NCI-H2029 treated with DMSO at 0.1 percent for 48 hours (cell line): ENCODE measurements around the gene CRTAP.
"Not testable (repeated sequence)": the region's sequence is repeated elsewhere in the genome, so short reads cannot be mapped to it uniquely, and the experiment has no call there.

Experiments
- DNase-seq: peaks from one replicate; lab custom pipeline; 2025; lab: John Stamatoyannopoulos, UW

CRTAP gene

DNA sequence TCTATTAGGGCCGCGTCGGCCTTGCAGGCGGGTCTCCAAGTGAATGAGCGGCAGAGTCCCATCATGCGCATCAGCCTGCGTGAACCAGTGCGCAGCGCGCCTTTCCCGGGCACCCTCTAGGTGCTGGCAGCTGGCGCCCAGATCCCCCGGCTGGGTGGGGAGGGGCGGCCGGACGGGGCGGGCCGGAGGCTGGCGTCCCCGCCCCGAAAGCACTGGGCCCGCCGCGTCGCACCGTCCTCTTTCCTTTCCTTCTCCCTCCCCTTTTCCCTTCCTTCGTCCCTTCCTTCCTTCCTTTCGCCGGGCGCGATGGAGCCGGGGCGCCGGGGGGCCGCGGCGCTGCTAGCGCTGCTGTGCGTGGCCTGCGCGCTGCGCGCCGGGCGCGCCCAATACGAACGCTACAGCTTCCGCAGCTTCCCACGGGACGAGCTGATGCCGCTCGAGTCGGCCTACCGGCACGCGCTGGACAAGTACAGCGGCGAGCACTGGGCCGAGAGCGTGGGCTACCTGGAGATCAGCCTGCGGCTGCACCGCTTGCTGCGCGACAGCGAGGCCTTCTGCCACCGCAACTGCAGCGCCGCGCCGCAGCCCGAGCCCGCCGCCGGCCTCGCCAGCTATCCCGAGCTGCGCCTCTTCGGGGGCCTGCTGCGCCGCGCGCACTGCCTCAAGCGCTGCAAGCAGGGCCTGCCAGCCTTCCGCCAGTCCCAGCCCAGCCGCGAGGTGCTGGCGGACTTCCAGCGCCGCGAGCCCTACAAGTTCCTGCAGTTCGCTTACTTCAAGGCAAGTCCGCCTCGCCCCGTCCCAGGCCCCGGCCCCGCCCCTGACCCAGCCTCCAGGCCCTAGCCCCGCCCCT lies at the start of gene CRTAP:
Gene CRTAP (plus strand): TSS at position 243 of the 850 bp plus-strand sequence. CDS start 64 bp downstream, at position 307.
- DNase-seq, result peak; percentile 60

DNA sequence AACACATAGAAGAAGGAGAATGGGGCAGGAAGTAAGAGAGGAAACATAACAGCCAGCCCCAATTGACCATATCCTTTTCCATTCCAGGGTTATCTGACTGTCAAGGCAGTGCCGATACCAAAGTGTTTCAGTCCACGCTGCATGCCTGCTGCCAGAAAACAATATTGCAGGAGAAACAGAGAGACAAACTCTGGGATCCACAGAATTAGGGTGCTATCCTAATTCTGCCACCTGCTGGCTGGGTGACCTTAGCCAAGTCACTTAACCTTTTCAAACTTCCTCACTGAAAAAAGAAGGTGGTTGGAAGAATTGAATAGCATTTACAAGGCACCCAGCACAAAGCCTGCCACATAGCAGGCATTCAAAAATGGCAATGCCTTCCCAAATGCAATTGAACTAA lies 48.9 kb upstream of the CRTAP start:
- DNase-seq, result no peak

DNA sequence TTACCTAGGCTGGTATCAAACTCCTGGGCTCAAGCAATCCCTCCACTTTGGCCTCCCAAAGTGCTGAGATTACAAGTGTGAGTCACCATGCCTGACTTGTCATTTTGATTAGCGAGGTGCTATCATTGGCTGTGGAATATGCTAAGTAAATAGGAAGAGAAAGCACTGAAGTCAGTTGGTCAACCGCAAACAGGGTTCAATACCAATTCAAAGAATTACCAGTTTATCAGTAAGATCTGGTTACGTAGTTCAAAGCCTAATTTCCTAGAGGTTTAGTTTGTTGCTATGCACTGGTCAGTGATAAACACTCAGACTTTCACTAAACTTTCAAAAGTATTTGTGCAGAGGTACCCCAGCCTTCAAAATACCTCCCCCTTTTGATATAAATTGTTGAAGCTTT lies 46.3 kb upstream of the CRTAP start:
- DNase-seq, result no peak

DNA sequence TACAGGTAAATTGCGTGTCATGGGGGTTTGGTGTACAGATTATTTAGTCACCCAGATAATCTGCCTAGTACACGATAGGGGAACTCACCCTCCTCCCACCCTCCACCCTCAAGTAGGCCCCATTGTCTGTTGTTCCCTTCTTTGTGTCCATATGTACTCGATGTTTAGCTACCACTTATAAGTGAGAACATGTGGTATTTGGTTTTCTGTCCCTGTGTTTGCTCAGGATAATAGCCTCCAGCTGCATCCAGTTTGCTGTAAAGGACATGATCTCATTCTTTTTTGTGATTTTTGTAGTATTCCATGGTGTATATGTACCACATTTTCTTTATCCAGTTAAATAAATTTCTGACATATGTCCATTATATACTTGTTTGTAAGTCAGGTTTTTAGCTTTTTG lies 44.0 kb upstream of the CRTAP start:
- DNase-seq, result peak; percentile 87

DNA sequence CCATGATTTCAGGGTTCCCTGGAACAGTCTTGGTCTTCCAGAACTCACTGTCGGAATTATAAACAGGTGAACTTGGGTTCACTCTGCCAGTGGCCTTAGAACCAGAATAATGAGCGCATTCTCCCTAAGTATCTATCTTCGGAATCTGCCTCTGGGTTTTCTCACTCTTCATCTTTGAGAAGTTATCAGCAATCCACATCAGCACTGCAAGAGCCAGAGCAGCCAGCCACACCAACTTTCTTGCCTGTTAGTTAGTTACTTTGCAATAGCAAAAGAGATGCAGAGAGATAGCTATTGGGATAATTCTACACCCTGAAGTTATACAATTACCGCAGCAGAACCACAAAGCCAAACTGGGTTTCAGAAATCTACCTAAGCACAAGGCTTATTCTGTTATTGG lies 42.6 kb upstream of the CRTAP start:
- no peak for DNase-seq

DNA sequence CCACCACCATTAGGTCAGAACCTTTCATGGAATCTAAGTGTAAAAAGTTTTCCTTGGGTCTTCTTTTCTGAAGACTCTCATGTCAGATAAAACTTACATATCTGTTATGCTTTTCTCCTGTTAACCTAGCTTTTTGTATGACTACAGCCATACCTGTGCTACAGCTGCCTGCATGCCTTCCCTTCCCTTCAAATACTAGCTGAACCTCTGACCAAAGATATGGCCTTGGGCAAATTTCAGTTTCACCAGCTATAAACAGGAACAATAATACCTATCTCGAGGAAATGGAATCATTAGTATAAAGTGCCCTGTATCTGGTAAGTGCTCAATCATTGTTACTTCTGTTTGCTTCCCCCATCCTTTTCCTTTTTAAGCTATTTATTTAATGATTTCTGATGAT lies 41.9 kb upstream of the CRTAP start:
- DNase-seq, result no peak

DNA sequence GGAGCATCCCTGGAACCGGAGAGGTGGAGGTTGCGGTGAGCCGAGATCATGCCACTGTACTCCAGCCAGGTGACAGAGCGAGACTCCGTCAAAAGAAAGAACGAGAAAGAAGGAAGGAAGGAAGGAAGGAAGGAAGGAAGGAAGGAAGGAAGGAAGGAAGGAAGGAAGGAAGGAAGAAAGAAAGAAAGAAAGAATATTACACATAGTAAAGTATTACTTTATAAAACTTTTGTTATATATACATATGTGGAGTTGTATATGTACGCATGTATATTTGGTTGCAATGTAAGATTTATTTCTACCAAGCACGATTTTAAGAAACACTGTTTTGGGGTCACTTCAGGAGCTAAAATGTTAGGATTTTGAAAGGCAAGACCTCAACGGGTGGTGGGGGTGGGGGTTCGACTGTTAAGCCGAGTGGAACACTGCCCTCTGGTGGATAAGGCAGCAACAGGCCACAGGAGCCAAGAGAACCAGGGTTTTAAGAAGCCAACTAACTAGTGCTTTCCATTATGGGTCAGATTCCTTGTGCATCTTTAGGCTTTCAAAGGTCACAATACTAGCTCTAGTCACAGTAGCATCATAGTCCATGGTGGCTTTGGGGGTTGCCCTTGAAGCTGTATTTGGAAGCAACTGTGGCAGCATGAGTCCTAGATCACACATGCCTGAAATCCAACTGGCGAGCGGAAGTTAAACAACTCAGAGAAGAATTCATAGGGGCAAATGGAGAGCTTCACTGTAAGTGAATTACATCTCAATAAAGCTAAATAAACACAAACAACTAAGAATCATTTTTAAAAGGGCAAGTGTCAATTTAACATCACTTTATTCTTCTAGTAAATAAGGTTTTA lies 39.4 kb upstream of the CRTAP start:
- peak; percentile 72 for DNase-seq

DNA sequence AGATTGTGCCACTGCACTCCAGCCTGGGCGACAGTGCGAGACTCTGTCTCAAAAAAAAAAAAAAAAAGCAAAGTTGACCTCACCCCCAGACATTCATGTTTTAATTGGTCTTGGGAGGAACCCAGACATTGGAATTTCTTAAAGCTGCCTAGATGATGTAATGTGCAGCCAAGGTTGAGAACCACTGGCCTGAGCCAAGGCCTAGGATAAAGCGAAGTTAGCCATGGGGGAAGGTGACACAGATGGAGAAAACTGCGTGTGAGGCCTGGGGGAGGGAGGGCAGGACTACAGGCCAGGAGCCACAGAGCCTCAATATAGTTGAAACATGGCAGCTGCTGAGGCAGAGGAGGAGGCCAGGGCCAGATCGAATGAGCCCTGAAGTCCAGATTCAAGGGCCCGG lies 37.8 kb upstream of the CRTAP start:
- no peak for DNase-seq

DNA sequence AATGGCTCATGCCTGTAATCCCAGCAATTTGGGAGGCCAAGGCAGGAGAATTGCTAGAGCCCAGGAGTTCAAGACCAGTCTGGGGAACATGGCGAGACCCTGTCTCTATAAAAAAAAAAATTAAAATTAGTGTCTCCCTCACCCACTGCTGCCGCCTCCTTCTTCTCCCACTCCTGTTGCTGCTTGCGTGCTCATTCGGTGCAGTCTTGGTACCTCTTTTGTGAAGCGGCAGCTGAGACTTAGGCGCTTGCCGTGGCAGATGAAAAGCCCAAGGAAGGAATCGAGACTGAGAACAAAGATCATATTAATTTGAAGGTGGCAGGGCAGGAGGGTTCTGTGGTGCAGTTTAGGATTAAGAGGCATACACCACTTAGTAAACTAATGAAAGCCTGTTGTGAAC lies 36.9 kb upstream of the CRTAP start:
- DNase-seq, result no peak

DNA sequence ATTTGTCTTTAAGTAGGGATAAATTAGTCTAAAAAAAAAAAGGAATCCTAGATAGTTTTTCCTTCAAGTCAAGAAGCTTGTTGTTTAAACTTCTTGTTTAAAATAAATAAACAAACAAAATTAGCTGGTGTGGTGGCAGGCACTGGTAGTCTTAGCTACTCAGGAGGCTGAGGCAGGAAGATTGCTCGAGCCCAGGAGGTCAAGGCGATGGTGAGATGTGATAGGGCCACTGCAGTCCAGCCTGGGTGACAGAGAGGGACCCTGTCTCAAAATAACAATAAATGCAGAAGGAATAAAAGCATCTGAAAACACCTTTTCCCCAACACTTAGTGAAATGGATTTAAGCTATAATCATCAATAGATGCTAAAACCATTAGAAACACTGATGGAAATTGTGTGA lies 35.8 kb upstream of the CRTAP start:
- no peak for DNase-seq

DNA sequence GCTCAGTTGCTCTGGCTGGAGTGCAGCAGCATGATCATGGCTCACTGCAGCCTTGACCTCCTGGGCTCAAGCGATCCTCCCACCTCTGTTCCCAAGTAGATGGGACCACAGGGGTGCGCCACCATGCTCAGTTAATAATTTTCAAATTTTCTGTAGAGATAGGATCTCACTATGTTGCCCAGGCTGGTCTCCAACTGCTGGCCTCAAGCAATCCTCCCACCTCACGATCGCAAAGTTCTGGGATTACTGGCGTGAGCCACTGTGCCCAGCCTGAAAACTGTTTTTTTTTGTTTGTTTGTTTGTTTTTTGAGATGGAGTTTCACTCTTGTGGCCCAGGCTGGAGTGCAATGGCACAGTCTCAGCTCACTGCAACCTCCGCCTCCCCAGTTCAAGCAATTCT lies 34.0 kb upstream of the CRTAP start:
- not testable (repeated sequence) for DNase-seq

DNA sequence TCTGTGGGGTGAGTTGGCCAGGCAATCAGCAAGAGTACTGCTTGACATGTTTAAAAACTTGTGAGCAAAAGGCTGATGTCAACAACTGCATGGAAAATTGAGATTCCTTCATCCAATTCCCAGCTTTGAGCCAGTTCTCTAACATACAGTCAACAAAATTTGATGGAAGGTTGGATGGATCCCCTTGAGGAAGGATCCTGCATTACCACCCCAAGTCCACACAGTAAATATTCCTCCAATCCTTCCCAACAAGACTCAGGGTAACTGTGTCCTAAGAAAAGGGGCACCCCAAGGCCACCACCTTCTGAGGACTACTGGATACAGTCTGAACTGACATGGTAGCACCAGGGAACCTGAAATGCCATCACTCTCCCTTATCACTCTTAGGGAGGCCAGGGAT lies 32.0 kb upstream of the CRTAP start:
- DNase-seq, result no peak

DNA sequence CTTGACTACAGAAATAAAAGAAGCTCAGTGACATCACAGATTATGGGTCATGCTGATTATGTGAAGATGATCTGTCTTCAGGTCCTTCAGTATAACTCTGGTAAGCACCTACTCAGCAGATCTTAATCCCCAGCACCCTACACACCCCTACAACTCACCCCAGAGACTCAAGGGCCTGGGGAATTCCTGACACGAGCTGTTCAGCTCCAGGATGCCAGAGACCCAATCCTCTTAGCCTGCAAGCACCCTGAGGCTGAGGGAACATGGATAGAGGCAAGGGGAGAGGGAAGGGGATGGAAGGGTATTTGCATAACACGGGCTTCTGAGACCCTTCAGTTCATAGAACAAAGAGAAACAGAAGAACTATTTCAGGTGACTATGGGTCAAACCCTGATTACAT lies 29.9 kb upstream of the CRTAP start:
- DNase-seq, result no peak

DNA sequence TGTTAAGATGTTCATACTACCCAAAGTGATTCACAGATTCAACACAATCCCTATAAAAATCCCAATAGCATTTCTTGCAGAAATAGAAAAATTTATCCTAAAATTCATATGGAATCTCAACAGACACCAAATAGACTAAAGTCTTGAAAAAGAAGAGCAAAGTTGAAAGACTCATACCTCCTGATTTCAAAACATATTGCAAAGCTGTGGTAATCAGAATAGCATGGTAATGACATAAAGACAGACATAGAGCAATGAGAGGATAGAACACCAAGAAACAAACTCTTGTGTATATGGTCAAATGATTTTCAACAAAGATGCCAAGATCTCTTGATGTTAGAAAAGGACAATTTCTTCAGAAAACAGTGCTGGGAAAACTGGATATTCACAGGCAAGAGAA lies 25.1 kb upstream of the CRTAP start:
- no peak for DNase-seq

DNA sequence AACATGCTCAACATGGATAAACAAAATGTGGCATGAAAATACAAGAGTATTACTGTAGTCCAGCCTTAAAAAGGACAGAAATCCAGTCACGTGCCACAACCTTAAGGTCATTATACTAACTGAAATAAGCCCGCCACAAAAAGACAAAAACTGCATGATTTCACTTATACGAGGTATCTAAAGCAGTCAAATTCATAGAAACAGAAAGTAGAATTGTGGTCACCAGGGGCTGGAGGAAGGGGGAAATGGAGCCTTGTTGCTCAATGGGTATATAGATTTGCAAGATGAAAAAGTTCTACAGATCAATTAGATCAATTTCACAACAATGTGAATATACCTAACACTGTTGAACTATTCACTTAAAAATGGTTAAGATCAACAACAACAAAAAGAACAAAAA lies 24.3 kb upstream of the CRTAP start:
- no peak for DNase-seq

DNA sequence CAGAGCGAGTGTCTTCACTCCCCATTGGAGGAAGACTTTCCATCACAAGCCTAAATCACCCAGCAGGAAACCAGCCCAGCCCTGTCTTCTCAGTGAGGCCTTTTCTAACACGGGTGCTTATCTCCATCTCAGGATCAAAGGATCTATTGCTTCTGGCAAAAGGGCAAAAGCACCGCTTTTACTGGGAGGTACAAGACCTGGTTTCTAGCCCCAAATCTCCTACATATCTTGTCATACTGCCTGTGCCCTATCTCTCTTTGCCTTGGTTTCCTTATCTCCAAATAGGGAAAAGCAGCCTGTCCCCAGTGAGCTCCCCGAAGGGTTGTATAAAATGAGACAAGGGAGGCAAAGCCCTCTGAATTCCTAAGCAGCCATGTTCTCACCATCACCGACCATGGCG lies 22.1 kb upstream of the CRTAP start:
- no peak for DNase-seq

DNA sequence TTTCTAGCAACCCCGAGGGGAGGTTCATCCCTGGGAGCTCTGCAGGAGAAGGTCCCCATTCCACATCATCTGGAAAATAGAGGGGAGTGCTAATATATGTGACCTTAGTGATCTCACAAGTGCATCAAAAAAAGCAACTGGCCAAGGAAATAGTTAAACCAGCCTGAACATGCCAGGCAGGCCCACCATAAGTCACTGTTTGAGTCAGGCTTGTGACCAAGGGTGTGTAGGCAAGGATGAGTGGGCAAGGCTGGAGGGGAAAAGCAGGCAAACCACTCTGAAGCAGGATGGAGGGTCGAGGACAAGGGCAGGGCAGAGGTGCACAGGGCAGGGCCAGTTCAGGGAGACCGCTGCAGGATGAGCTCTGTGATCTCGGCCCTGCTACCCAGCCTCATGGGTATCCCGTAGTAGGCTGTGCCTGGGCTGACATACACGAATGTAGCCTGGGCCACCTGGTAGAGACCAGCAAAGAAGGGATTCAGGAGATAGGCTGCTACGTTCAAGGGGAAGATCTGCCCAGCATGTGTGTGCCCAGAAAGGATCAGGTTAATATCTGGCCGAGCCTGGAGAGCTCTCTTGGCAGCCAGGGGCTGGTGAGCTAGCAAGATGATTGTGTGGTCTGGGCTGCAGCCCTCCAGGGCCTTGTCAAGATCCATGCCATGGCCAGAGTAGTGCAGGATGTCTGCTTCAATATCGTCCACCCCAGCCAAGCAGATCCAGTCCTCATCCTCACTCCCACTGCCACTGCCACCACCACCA lies 21.1 kb upstream of the CRTAP start:
- no peak for DNase-seq

DNA sequence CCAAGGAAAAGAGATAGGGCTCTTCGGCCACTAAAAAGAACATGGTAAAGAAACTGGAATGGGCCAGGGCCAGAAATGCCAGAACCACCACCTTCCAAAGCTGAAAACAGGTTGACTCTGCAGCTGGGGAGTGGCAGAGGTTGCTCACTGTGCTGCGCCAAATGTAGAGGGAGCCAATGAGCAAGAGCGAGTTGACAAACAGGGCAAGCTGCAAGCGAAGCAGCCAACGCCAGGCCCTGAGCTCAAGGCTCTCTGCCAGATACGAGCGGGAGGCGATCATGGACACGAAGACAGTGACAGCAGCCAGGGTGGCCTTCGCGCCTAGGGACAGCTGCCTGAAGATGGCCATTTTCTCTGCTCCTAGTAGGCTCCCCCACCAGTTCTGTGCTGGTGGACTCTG lies 20.0 kb upstream of the CRTAP start:
- no peak for DNase-seq

DNA sequence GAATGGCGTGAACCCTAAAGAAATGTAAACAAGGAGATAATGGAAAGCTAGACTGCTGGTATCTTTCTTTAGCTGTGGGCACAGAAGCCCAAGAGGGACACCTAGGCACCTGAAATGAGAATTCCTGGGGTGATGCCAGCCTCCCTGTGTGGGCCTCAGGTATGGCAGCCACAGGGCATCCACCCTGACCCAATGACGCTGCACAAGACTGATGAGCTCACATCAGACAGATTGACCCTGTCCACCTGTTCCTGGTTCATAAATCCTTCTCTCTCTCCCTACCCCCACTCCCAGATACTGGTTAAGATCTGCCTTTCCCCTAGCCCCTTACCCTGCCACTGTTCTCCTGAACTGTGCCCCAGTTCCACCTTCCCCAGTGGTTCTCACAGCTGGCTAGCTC lies 18.4 kb upstream of the CRTAP start:
- no peak for DNase-seq

DNA sequence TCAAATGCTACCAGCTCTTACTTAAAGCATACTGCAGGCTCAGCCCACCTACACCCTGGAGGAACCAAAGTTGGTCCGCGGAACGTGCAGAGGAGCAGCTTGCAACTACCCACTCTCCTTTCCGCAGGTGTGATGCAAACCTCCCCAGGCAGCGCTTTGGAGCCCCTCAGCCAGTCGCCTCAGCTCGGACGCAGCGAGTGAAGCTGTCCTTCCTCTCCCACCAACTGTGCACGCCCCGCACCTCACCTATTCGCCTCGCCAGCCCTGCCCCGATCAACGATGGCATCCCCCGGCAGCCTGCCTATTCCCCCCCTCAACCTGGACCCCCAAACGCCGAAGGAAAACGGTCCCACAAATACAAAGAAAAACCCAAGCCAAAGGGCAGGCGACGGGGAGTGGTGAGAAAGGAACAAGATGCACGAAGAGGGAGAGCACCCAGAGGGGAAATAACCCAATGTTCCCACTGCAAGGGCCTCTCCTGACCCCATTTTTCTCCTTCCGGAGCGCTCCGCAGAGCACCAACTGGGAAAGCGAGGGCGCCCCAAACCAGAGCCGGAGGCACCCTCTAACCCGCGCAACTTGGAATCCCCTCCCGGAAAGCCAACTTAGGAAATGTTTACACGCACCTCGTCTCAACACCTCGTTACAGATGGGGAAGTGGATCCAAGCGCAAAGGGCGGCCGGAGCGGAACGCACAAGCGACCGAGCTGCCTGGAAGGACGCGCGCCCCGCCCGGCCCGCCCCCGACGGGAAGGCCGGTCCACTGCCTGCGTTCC lies 17.5 kb upstream of the CRTAP start:
- peak; percentile 6 for DNase-seq

DNA sequence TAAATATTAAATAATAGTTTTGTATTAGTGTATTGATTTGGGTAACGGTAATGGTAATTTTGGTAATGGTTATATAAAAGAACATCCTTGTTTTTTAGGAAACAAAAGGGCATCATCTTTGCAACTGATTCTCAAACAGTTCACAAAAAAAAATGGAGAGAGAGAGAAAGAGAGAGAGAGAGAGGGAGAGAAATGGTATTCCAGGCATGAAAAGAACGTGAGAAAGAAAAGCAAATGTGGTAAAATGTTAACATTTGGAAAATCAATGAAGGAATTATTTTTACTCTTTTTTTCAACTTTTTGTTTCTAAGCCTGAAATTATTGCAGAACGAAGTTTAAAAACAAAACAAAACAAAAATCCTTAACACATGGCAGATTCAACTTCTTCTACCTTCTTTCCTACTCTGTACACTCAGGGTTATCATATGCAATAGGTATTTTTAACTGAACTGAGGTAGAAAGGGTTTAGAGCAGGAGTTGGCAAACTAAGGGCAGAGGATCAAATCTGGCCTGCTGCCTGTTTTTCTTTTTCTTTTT lies 14.6 kb upstream of the CRTAP start:
- no peak for DNase-seq

DNA sequence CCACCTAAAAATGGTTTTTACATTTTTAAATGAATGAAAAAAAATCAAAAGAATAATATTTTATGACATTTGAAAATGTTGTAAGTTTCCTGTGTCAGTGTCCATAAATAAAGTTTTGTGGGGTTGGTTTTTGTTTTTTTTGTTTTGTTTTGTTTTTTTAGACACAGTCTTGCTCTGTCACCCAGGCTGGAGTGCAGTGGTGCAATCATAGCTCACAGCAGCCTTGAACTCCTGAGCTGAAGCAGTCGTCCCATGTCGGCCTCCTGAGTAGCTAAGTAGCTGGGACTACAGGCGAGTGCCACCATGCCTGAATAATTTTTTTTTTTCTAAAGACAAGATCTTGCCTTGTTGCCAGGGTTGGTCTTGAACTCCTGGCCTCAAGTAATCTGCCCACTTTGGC lies 14.1 kb upstream of the CRTAP start:
- no peak for DNase-seq
